Neural cell (in vitro differentiated cells): Measurements from ENCODE around the gene SGIP1. TPM values are rescaled to one million over a fixed set of nuclear protein-coding genes. Genes with fewer than 3 reads are reported as not detected.

Experiments used
- H2AFZ ChIP-seq: fragments of 200-600, 300-800 bp; sonication (generic), shearing (Covaris generic); 2 replicates; pipeline ENCODE4 v1.6.0; 2014; ENCODE audit warnings: low read depth, mild to moderate bottlenecking, antibody characterized with exemption, low read length, moderate library complexity
- H3F3A ChIP-seq: fragments of 200-600 bp; shearing (Covaris generic); 2 replicates; pipeline ENCODE4 v1.6.1; 2016; ENCODE audit warnings: mild to moderate bottlenecking, moderate library complexity, mixed read lengths, antibody characterized with exemption, low read length; ENCODE audit not compliant: insufficient read depth, poor library complexity, severe bottlenecking
- H3K27ac ChIP-seq: fragments of 200-600, 300-800 bp; sonication (generic), shearing (Covaris generic); 2 replicates; pipeline ENCODE4 v1.5.1; 2014; ENCODE audit warnings: mild to moderate bottlenecking, low read length, moderate library complexity
- H3K27me3 ChIP-seq: fragments of 300-800, 200-600 bp; sonication (generic), shearing (Covaris generic); 2 replicates; pipeline ENCODE4 v1.6.0; 2014; ENCODE audit warnings: mild to moderate bottlenecking, low read depth, low read length, moderate library complexity; ENCODE audit not compliant: insufficient read depth
- H3K36me3 ChIP-seq: fragments of 300-800, 200-600 bp; sonication (generic), shearing (Covaris generic); 2 replicates; pipeline ENCODE4 v1.5.1; 2014; ENCODE audit warnings: mild to moderate bottlenecking, antibody characterized with exemption, low read length, moderate library complexity; ENCODE audit not compliant: insufficient read depth
- H3K4me2 ChIP-seq: fragments of 300-800, 200-600 bp; sonication (generic), shearing (Covaris generic); 2 replicates; pipeline ENCODE4 v1.6.0; 2014; ENCODE audit warnings: mild to moderate bottlenecking, low read length
- H3K4me3 ChIP-seq: fragments of 300-800, 200-600 bp; sonication (generic), shearing (Covaris generic); 2 replicates; pipeline ENCODE4 v1.5.1; 2014; ENCODE audit warnings: mild to moderate bottlenecking, low read length, moderate library complexity
- H3K79me2 ChIP-seq: fragments of 200-600 bp; shearing (Covaris generic); replicated peaks from 2 replicates; pipeline ENCODE4 v1.6.0; 2014; ENCODE audit warnings: mild to moderate bottlenecking, low read length, moderate library complexity; ENCODE audit not compliant: insufficient read depth
- H3K9ac ChIP-seq: fragments of 300-800, 200-600 bp; sonication (generic), shearing (Covaris generic); 2 replicates; pipeline ENCODE4 v1.6.1; 2016; ENCODE audit warnings: mild to moderate bottlenecking, low read length, mixed read lengths
- H3K9me2 ChIP-seq: fragments of 200-600 bp; shearing (Covaris generic); 2 replicates; pipeline ENCODE4 v1.6.1; 2016; ENCODE audit warnings: mild to moderate bottlenecking, low read length, mixed read lengths; ENCODE audit not compliant: insufficient read depth
- H3K9me3 ChIP-seq: fragments of 200-600, 300-800 bp; sonication (generic), shearing (Covaris generic); 2 replicates; pipeline ENCODE4 v1.6.1; 2016; ENCODE audit warnings: mild to moderate bottlenecking, mixed run types, low read length, moderate library complexity, mixed read lengths
- H4K20me1 ChIP-seq: fragments of 200-600 bp; shearing (Covaris generic); 2 replicates; pipeline ENCODE4 v1.6.1; 2016; ENCODE audit warnings: mild to moderate bottlenecking, mixed run types; ENCODE audit not compliant: insufficient read depth
- EP300 ChIP-seq: fragments of 450-650 bp; conservative IDR thresholded peaks from 2 replicates; pipeline ENCODE4 v1.6.1; 2014; ENCODE audit warnings: antibody characterized with exemption, mild to moderate bottlenecking, moderate library complexity; ENCODE audit not compliant: poor library complexity, severe bottlenecking
- EZH2 ChIP-seq: fragments of 200-600, 300-800 bp; shearing (Covaris generic), sonication (generic); IDR thresholded peaks from 2 replicates; pipeline ENCODE4 v1.6.1; 2014; ENCODE audit warnings: antibody characterized with exemption, low read length, borderline replicate concordance, mild to moderate bottlenecking; ENCODE audit not compliant: insufficient read depth, poor library complexity, severe bottlenecking
- MXI1 ChIP-seq: fragments of 450-650 bp; conservative IDR thresholded peaks from 2 replicates; pipeline ENCODE4 v1.6.1; 2014; ENCODE audit warnings: antibody characterized with exemption, mild to moderate bottlenecking; ENCODE audit not compliant: poor library complexity, severe bottlenecking
- POLR2AphosphoS5 ChIP-seq: IDR thresholded peaks from 2 replicates; pipeline ENCODE4 v1.6.1; 2012
- RAD21 ChIP-seq: fragments of 450-650 bp; conservative IDR thresholded peaks from 2 replicates; pipeline ENCODE4 v1.6.1; 2014; ENCODE audit warnings: antibody characterized with exemption, mild to moderate bottlenecking, moderate library complexity
- SMC3 ChIP-seq: fragments of 450-650 bp; conservative IDR thresholded peaks from 2 replicates; pipeline ENCODE4 v1.6.1; 2014; ENCODE audit warnings: antibody characterized with exemption, mild to moderate bottlenecking, moderate library complexity; ENCODE audit not compliant: poor library complexity
- TAF1 ChIP-seq: IDR thresholded peaks from 2 replicates; pipeline ENCODE4 v1.6.1; 2012; ENCODE audit warnings: low read depth
- polyA plus RNA-seq: library from polyadenylated mRNA; depleted of rRNA; stranded (reverse); fragments of >200 nt; gene quantifications from 2 replicates; pipeline ENCODE4 v1.2.3, GENCODE V29; 2014
- TF ChIP-seq, protein P1 (sequence below): IDR thresholded peaks from 2 replicates; pipeline ENCODE4 v1.6.1; 2012; ENCODE audit warnings: borderline replicate concordance
- TF ChIP-seq, protein P2 (sequence below): fragments of 450-650 bp; IDR thresholded peaks from 2 replicates; pipeline ENCODE4 v1.5.1; 2014; ENCODE audit warnings: antibody characterized with exemption, mild to moderate bottlenecking, moderate library complexity; ENCODE audit not compliant: poor library complexity, severe bottlenecking

Gene SGIP1
- polyA plus RNA-seq, 1 donor from 2014 or later = 50.5 TPM

DNA sequence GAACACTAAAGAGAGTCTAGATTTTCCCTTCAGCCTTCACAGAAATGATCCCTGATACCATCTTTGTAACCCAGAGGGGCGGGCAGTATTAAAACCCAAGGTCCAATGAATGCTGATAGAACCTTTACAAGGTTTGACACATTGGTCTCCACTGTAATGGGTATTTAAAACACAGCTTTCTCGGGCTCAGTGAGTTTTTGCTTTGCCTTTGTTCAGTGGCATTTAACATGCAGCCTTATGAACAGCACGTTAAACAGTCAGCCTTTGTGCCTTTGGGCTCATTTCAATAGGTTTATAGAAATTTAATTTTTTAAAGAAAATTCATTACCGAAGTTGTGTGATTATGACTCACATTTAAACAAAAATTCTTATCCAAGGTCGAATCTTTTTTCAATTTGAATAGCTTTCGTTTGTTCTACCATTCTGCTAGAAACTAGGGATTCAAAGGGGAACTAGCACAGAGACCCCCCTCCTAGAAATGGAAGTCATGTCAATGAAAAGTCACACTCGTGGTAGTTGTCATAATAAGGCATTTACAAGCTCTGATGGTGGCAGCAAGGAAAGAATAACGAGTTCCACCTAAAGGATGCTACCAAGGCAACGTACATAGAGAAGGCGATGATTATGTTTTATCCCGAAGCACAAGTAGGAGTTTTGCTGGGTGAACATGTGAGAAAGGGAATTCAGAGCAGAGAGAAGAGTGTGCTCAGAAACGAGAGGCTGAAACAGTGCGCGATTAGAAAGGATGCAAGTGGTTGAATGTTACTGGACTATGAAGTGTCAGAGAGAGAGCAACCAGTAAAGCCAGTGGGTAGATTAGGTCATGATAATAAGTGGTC lies 66.2 kb downstream of the SGIP1 start:
- H4K20me1 ChIP-seq = no peaks in the 10 kb centered on the region
- H3K9me2 ChIP-seq = no peaks in the 10 kb centered on the region
- H3K36me3 ChIP-seq = no peaks in the 10 kb centered on the region
- peak overlapping the region; percentile 53 for H3K9ac ChIP-seq
- H3K4me3 ChIP-seq = peak overlapping the region; percentile 54
- no peaks in the 10 kb centered on the region for H3K79me2 ChIP-seq
- peak overlapping the region; percentile 82 for H3K27ac ChIP-seq
- H2AFZ ChIP-seq = no peak overlapping the region
- no peaks in the 10 kb centered on the region for H3K9me3 ChIP-seq
- peak; percentile 83 for TF ChIP-seq MXI1
- TF ChIP-seq TAF1 = peak; percentile 34
- peak; percentile 46 for TF ChIP-seq RAD21
- TF ChIP-seq EP300 = peak; percentile 95
- TF ChIP-seq EZH2 = no peak
- TF ChIP-seq, protein P1, sequence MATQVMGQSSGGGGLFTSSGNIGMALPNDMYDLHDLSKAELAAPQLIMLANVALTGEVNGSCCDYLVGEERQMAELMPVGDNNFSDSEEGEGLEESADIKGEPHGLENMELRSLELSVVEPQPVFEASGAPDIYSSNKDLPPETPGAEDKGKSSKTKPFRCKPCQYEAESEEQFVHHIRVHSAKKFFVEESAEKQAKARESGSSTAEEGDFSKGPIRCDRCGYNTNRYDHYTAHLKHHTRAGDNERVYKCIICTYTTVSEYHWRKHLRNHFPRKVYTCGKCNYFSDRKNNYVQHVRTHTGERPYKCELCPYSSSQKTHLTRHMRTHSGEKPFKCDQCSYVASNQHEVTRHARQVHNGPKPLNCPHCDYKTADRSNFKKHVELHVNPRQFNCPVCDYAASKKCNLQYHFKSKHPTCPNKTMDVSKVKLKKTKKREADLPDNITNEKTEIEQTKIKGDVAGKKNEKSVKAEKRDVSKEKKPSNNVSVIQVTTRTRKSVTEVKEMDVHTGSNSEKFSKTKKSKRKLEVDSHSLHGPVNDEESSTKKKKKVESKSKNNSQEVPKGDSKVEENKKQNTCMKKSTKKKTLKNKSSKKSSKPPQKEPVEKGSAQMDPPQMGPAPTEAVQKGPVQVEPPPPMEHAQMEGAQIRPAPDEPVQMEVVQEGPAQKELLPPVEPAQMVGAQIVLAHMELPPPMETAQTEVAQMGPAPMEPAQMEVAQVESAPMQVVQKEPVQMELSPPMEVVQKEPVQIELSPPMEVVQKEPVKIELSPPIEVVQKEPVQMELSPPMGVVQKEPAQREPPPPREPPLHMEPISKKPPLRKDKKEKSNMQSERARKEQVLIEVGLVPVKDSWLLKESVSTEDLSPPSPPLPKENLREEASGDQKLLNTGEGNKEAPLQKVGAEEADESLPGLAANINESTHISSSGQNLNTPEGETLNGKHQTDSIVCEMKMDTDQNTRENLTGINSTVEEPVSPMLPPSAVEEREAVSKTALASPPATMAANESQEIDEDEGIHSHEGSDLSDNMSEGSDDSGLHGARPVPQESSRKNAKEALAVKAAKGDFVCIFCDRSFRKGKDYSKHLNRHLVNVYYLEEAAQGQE = peak; percentile 85
- TF ChIP-seq, protein P2, sequence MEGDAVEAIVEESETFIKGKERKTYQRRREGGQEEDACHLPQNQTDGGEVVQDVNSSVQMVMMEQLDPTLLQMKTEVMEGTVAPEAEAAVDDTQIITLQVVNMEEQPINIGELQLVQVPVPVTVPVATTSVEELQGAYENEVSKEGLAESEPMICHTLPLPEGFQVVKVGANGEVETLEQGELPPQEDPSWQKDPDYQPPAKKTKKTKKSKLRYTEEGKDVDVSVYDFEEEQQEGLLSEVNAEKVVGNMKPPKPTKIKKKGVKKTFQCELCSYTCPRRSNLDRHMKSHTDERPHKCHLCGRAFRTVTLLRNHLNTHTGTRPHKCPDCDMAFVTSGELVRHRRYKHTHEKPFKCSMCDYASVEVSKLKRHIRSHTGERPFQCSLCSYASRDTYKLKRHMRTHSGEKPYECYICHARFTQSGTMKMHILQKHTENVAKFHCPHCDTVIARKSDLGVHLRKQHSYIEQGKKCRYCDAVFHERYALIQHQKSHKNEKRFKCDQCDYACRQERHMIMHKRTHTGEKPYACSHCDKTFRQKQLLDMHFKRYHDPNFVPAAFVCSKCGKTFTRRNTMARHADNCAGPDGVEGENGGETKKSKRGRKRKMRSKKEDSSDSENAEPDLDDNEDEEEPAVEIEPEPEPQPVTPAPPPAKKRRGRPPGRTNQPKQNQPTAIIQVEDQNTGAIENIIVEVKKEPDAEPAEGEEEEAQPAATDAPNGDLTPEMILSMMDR = no peak
- peak; percentile 84 for TF ChIP-seq POLR2AphosphoS5
- peak; percentile 46 for TF ChIP-seq SMC3
- no peaks in the 10 kb centered on the region for H3F3A ChIP-seq
- H3K27me3 ChIP-seq = no peaks in the 10 kb centered on the region
- H3K4me2 ChIP-seq = peak overlapping the region; percentile 48

DNA sequence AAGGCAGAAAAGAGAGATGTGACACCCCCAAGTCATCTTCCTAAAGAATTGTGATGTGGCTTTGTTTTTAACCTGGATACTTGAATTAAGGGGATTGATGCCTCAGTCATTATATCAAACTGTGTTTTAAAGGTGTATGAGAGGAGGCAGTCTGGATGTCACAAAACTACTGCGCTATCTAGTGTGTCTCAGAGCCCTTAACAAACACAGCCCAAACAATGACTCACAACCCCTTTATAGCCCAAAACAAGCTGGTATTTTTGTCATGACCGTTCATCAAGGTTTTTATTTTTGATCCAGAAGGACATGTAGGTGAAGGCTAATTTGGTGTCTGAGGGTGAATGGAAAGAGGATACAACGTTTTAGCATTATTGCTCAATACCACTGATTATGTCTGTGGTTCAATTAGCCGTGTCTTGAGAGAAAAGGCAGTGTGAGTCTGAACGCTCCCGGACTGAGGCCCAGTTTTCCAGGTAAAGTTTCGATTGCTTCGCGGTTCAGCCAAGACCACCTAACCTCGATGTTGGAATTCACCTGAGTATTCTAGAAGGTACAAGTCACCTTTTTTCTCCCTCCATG lies 71.6 kb downstream of the SGIP1 start:
- H3K9me3 ChIP-seq = no peaks in the 10 kb centered on the region

More for the DNA sequence above, 71.6 kb downstream of the SGIP1 start:
- Histone ChIP-seq H3K36me3 (no peaks in the 10 kb centered on the region), H3K27ac (peak overlapping the region; percentile 54), H4K20me1 (no peaks in the 10 kb centered on the region), H3K4me3 (no peak overlapping the region), H3K27me3 (no peaks in the 10 kb centered on the region), H3K9ac (no peak overlapping the region), H3K4me2 (no peak overlapping the region), H3K79me2 (no peaks in the 10 kb centered on the region), H2AFZ (no peak overlapping the region), H3K9me2 (no peaks in the 10 kb centered on the region), H3F3A (no peaks in the 10 kb centered on the region)
- no peak for TF ChIP-seq EZH2
- TF ChIP-seq MXI1 = no peak
- TF ChIP-seq, protein P2 = no peak
- TF ChIP-seq, protein P1 = no peak
- TF ChIP-seq EP300 = no peak
- TF ChIP-seq RAD21 = no peak
- no peak for TF ChIP-seq POLR2AphosphoS5
- TF ChIP-seq SMC3 = no peak
